ENCODE data around the gene ARF1.

The ARF1 gene

DNA sequence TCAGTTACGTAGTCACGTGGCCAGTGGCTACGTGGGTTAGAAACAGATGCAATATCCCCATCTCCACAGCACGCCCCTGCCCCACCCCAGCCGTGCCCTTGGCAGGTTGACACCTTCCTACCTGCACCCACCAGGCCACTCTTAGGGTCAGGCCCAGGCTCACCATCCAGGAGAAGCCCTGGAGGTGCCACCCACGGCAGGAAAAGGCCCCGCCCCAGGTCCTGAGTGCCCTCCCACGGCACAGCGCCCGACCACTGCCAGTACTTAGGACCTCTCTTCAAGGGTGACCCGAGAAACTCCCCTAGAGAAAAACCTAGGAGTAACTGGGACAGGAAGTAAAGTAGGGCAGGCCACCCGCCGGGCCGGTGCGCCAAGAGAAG lies 19.1 kb downstream of the ARF1 start:
- H3K4me3 ChIP-seq (ENCODE audit: low read length) = peak overlapping the region; percentile 84
- no peak for DNase-seq (ENCODE audit: low read depth)
- TF ChIP-seq, protein P1, sequence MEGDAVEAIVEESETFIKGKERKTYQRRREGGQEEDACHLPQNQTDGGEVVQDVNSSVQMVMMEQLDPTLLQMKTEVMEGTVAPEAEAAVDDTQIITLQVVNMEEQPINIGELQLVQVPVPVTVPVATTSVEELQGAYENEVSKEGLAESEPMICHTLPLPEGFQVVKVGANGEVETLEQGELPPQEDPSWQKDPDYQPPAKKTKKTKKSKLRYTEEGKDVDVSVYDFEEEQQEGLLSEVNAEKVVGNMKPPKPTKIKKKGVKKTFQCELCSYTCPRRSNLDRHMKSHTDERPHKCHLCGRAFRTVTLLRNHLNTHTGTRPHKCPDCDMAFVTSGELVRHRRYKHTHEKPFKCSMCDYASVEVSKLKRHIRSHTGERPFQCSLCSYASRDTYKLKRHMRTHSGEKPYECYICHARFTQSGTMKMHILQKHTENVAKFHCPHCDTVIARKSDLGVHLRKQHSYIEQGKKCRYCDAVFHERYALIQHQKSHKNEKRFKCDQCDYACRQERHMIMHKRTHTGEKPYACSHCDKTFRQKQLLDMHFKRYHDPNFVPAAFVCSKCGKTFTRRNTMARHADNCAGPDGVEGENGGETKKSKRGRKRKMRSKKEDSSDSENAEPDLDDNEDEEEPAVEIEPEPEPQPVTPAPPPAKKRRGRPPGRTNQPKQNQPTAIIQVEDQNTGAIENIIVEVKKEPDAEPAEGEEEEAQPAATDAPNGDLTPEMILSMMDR (conservative IDR thresholded peaks at IDR 0.05; ENCODE audit: low read length) = no peak

- TF ChIP-seq, protein P1 (conservative IDR thresholded peaks at IDR 0.05; ENCODE audit: low read length) = peak; percentile 7; the same call in 1 of the 2 replicates
- peak overlapping the region; percentile 84 for H3K4me3 ChIP-seq (ENCODE audit: low read length)
- no peak for DNase-seq (ENCODE audit: low read depth)
Observed at GRCh38 chr1:228101994-228102790, 19.7 kb downstream of the ARF1 start.

DNA sequence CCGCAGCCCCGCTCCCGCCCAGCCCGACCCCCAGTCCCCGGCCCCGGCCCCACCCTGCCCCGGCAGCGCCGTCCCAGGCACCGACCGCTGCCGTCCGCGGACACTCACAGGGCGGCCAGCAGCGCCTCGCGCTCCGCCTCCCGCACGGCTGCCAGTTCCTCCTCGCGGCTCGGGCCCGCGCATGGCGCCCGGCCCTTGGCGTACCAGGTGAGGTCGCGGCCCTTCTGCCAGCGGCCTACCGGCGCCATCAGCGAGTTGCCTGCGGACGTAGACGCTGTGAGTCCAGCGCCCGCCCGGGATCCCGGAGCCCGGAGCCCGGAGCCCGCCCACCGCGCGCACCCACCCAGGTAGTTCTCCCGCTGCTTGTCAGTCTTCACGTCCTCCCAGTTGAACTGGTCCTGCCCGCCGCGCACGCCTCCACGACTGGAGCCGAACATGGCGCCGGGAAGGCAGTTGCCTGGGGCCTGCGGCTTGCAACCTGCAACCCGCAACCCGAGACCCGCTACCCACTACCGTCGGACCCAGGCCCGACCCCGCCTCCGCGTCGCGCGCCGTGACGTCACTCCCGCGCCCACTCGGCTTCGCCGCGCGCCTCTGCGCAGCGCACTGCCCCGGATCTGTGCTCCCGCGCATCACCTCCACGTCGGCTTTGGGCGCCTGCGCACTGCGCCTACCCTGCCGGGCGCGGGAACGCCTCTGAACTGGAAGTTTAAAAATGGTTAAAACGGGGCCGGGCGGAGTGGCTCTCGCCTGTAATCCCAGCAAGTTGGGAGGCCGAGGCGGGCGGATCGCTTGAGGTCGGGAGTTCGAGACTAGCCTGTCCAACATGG lies 20.5 kb downstream of the ARF1 start, which contains the start of gene C1orf35:
TSS of gene C1orf35 (minus strand) at position 535 of the 830 bp plus-strand sequence. CDS start at position 437, 98 bp downstream.
- H3K4me3 ChIP-seq (ENCODE audit: low read length) = peak within 1 kb of the TSS; percentile 84
- TF ChIP-seq, protein P1 (conservative IDR thresholded peaks at IDR 0.05; ENCODE audit: low read length) = no peak
- peak; percentile 81 for DNase-seq (ENCODE audit: low read depth)

DNA sequence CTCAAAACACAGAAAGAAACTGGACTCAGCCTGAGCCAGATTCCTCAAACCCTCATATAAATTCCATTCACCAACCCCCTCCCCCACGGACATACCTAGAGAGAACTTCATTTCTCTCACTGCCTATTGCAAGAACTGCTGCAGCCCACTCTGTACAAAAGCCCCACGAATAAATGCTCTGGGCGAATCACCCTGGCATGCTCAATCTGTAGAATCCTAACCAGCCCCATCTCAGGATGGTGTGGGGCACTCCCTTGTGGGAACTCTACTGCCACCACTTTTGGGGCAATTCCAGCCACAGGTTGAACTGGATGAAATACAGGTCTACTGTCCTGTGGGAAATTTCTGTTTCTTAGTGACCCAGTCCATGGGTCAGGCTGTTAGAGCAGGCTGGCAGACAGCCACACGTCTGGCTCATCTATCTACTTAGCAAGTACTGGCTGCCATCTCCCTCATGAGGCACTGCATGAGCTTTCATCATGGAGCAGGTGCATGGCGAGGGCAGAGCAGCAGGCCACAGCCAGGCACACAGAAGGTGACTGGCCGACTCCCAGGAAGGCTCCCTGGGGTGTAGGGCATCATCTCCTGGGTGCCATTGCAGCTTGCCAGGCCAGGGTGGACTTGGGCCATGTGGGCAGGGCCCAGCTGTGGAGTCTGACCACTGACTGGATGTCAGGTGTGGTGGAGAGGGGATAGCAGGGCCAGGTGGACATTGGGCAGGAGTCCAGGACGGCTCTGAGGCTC lies 22.2 kb downstream of the ARF1 start:
- TF ChIP-seq, protein P1 (conservative IDR thresholded peaks at IDR 0.05; ENCODE audit: low read length) = no peak
- no peak overlapping the region for H3K4me3 ChIP-seq (ENCODE audit: low read length)
- DNase-seq (ENCODE audit: low read depth) = no peak

DNA sequence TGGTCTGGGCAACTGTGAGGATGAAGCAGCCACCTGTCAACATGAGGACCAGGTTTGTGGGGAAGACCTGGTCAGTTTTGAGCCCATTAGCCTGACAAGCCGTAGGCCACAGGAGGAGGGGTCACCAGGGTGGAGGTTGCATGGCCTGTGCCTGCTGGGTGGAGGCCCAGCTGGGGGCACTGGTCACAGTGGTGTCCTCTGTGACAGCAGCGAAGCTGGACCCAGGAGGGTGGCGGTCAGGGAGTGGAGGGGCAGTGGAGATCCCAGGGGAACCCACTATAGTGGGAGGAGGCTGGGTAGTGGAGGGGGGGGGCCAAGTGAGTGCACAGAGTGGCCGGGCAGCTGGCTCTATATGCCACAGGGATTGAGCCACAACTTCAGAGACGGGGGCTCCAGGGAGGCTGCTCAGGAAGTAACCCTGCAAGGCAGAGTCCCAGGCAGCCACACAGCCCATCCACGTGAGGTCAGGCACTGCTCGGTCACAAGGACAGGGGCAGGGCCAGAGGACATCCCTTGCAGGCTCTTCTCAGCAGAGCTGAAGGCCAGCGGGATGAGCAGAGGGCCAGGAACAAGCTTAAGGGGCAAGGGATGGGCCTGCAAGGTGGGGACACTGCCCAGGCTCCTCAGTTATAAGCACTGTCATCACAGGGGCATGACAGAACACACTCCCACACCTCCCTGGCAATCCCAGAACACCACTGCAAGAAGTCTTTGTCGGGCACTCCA lies 22.9 kb downstream of the ARF1 start:
- TF ChIP-seq, protein P1 (conservative IDR thresholded peaks at IDR 0.05; ENCODE audit: low read length) = no peak
- DNase-seq (ENCODE audit: low read depth) = no peak
- no peak overlapping the region for H3K4me3 ChIP-seq (ENCODE audit: low read length)

- H3K4me3 ChIP-seq (ENCODE audit: low read length) = no peak overlapping the region
- no peak for DNase-seq (ENCODE audit: low read depth)
- TF ChIP-seq, protein P1 (conservative IDR thresholded peaks at IDR 0.05; ENCODE audit: low read length) = no peak
Observed at GRCh38 chr1:228105996-228106799, 23.7 kb downstream of the ARF1 start.
